GM12865 (cell line): Measurements from ENCODE around the gene LMNTD1.
"Not testable (repeated sequence)": the region's sequence is repeated elsewhere in the genome, so short reads cannot be mapped to it uniquely, and the experiment has no call there.

ENCODE experiments used
- DNase-seq: peaks from one replicate; pipeline ENCODE4 v3.0.0; 2010; ENCODE audit warnings: low read depth
- H3K4me3 ChIP-seq: 2 replicates; pipeline ENCODE4 v1.5.1; 2011; ENCODE audit warnings: mild to moderate bottlenecking, low read depth, low read length, control low read depth
- CTCF ChIP-seq: IDR thresholded peaks from 2 replicates; pipeline ENCODE4 v1.5.1; 2011; ENCODE audit warnings: low read length, control low read depth, low read depth, inconsistent platforms; ENCODE audit not compliant: insufficient read depth; ENCODE audit errors: missing control alignments

The LMNTD1 gene

GRCh38 chr12:25495331-25496097, 57.6 kb downstream of the LMNTD1 start:
- no peak for DNase-seq
- no peak overlapping the region for H3K4me3 ChIP-seq
- no peak for TF ChIP-seq CTCF

GRCh38 chr12:25494926-25495325, 58.2 kb downstream of the LMNTD1 start:
- DNase-seq: no peak
- no peak overlapping the region for H3K4me3 ChIP-seq
- no peak for TF ChIP-seq CTCF

GRCh38 chr12:25493682-25494081, 59.4 kb downstream of the LMNTD1 start:
- no peak overlapping the region for H3K4me3 ChIP-seq
- DNase-seq: no peak
- TF ChIP-seq CTCF: no peak

- no peak overlapping the region for H3K4me3 ChIP-seq
- DNase-seq: no peak
- no peak for TF ChIP-seq CTCF
These were observed 61.4 kb downstream of the LMNTD1 start for GRCh38 chr12:25491396-25492325.

- not testable (repeated sequence) for DNase-seq, H3K4me3 ChIP-seq
These were observed 63.9 kb downstream of the LMNTD1 start for GRCh38 chr12:25488956-25489870.

- no peak for TF ChIP-seq CTCF
- no peak overlapping the region for H3K4me3 ChIP-seq
- DNase-seq: no peak
These were observed 70.5 kb downstream of the LMNTD1 start for GRCh38 chr12:25482625-25483024.

- no peak for DNase-seq
- no peak for TF ChIP-seq CTCF
- H3K4me3 ChIP-seq: no peak overlapping the region
These were observed 72.9 kb downstream of the LMNTD1 start for GRCh38 chr12:25480145-25480544.
